Ovary (tissue), 9 donors: ENCODE results near the gene GRB14. TPM values are rescaled to one million over a fixed set of nuclear protein-coding genes. Genes with fewer than 3 reads are reported as not detected.

Experiments
- DNase-seq, 5 donors: peaks; one replicate each; pipeline ENCODE4 v3.0.0-alpha.2; 2019 to 2020
- H3K27ac ChIP-seq, 2 donors: fragments of 200-600 bp; one replicate each; pipeline versions ENCODE4 v1.5.1 to v1.8.0; 2019 to 2022
- H3K27me3 ChIP-seq: fragments of 200-600 bp; one replicate; pipeline ENCODE4 v1.8.0; 2022
- H3K36me3 ChIP-seq: fragments of 200-600 bp; sonication (generic); one replicate; pipeline ENCODE4 v1.5.1; 2019
- H3K4me1 ChIP-seq: one replicate; pipeline ENCODE4 v1.8.1; 2013; ENCODE audit warnings: mild to moderate bottlenecking, moderate library complexity; ENCODE audit not compliant: insufficient read depth
- H3K4me3 ChIP-seq: fragments of 200-600 bp; sonication (generic); one replicate; pipeline ENCODE4 v1.5.1; 2017
- H3K9me3 ChIP-seq, 2 donors: fragments of 200-600 bp in 1 of 2; sonication (generic) in 1 of 2; one replicate each; pipeline versions ENCODE4 v1.5.1 to v1.8.1; 2013 to 2019; ENCODE audit warnings: mild to moderate bottlenecking in 1 of 2, moderate library complexity in 1 of 2
- CTCF ChIP-seq, 3 donors: fragments of 450-650 bp in 2 of 3; fragments of 200-600 bp in 1 of 3; IDR thresholded peaks; one replicate each; pipeline versions ENCODE4 v1.5.1 to v1.8.0; 2016 to 2022; ENCODE audit warnings: antibody characterized with exemption in 3 of 3, mild to moderate bottlenecking in 1 of 3
- EP300 ChIP-seq: sonication (generic); formaldehyde crosslinking; IDR thresholded peaks from one replicate; pipeline ENCODE4 v1.6.1; 2017; ENCODE audit warnings: antibody characterized with exemption
- POLR2A ChIP-seq: fragments of 450-650 bp; IDR thresholded peaks from one replicate; pipeline ENCODE4 v1.6.1; 2017; ENCODE audit warnings: antibody characterized with exemption, mild to moderate bottlenecking, moderate library complexity
- WGBS, 3 donors: extraction: QIAGEN DNeasy Blood & Tissue Kit in 1 of 3; methylation state at CpG; one replicate each; pipeline versions ENCODE4 v1.1.5 to v1.1.7; 2013 to 2017; 5-methylcytosine and 5-hydroxymethylcytosine counted together
- intact Hi-C, 4 donors: fragments of 100-400 bp; cut with DNase I; formaldehyde crosslinking; loops; one replicate each; pipeline versions ENCODE4 v1.11.0 to v1.15.1; 2022 to 2023
- polyA plus RNA-seq, 2 donors: library from polyadenylated mRNA; stranded (reverse); fragments of 200-250 nt in 1 of 2; fragments of 350-450 nt in 1 of 2; fragmentation: Illumina TruSeq in 1 of 2; extraction: RNeasy Lipid Tissue Mini Kit (QIAGEN cat#74804) in 1 of 2; gene quantifications; one replicate each; pipeline ENCODE4 v1.2.3, GENCODE V29; 2013 to 2014
- total RNA-seq, 7 donors: library from RNA; depleted of rRNA in 2 of 7; stranded (reverse); fragments of >200 nt in 2 of 7; fragmentation: NEBNext Ultra II Directional in 3 of 7; extraction: Animal tissue kit (Norgen Biotek cat#: 25700) in 3 of 7; gene quantifications; one replicate each; pipeline versions ENCODE4 v1.1.0 to v1.2.4, GENCODE V29; 2016 to 2023
- donor health status: DM: no; HTN: no; CAD: no; lungs with moderate emphysema.
- donor health status: DM: no; HTN: no; CAD: no.
- donor health status: Bipolar disorder and iron deficiency.
- donor health status: DM: yes; HTN: yes; CAD: no.
- donor health status: DM: no; HTN: no; CAD: no.
- donor health status: DM: yes; HTN: yes; CAD: no.

Gene GRB14
- total and polyA plus RNA-seq, 9 donors, result 4.5 to 45.6 (median 11.8) TPM

GRCh38 chr2:164662868-164663631 is 41.8 kb upstream of the GRB14 start:
- no peak for TF ChIP-seq EP300
- TF ChIP-seq POLR2A, result no peak
- TF ChIP-seq CTCF (IDR thresholded peaks at IDR 0.05), result no peak
- Histone ChIP-seq H3K27me3 (no peaks in the 10 kb centered on the region), H3K27ac (peak overlapping the region in 1 of 2 donors; percentile 50), H3K9me3 (no peaks in the 10 kb centered on the region), H3K36me3 (no peaks in the 10 kb centered on the region), H3K4me1 (peaks cover 3% of the 10 kb centered on the region), H3K4me3 (no peak overlapping the region)
- WGBS, 3 donors, result 68 to 78% (median 75%) methylated on average over 1 of the region's 1 CpG
- intact Hi-C loops, result no loop called here
- DNase-seq, result no peak

- intact Hi-C loops, result no loop called here
- DNase-seq, result peak in 2 of 5 donors; percentile 10 to 25
- WGBS, 3 donors, result 3 to 7% (median 6%) methylated on average over 1 of the region's 1 CpG
Measured at GRCh38 chr2:164662066-164662465, 40.8 kb upstream of the GRB14 start.

GRCh38 chr2:164661349-164661748 is 40.1 kb upstream of the GRB14 start:
- H3K27me3 ChIP-seq, result no peaks in the 10 kb centered on the region
- H3K9me3 ChIP-seq, result no peaks in the 10 kb centered on the region
- H3K27ac ChIP-seq, result peak overlapping the region in 1 of 2 donors; percentile 31
- H3K4me3 ChIP-seq, result no peak overlapping the region
- intact Hi-C loops, result no loop called here
- no peak for TF ChIP-seq EP300
- DNase-seq, result no peak
- H3K36me3 ChIP-seq, result no peaks in the 10 kb centered on the region
- H3K4me1 ChIP-seq, result peaks cover 3% of the 10 kb centered on the region

More at GRCh38 chr2:164662066-164662465, 40.8 kb upstream of the GRB14 start:
- H3K27me3 ChIP-seq, result no peaks in the 10 kb centered on the region
- H3K9me3 ChIP-seq, result no peaks in the 10 kb centered on the region
- H3K27ac ChIP-seq, result peak overlapping the region in 1 of 2 donors; percentile 50
- H3K4me1 ChIP-seq, result peaks cover 3% of the 10 kb centered on the region
- TF ChIP-seq EP300 (no peak), CTCF (IDR thresholded peaks at IDR 0.05) (no peak), POLR2A (no peak)
- no peak overlapping the region for H3K4me3 ChIP-seq
- no peaks in the 10 kb centered on the region for H3K36me3 ChIP-seq

- Histone ChIP-seq H3K4me1 (no peaks in the 10 kb centered on the region), H3K36me3 (no peaks in the 10 kb centered on the region), H3K27ac (no peak overlapping the region), H3K9me3 (no peaks in the 10 kb centered on the region), H3K4me3 (no peak overlapping the region), H3K27me3 (no peaks in the 10 kb centered on the region)
- WGBS, 3 donors, result 61 to 85% (median 82%) methylated on average over 2 of the region's 2 CpGs
- DNase-seq, result no peak
- intact Hi-C loops, result no loop called here
- TF ChIP-seq CTCF (IDR thresholded peaks at IDR 0.05) (no peak), EP300 (no peak), POLR2A (no peak)
Measured at GRCh38 chr2:164657129-164657528, 35.8 kb upstream of the GRB14 start.

GRCh38 chr2:164655750-164656149 is 34.5 kb upstream of the GRB14 start:
- Histone ChIP-seq H3K4me1 (no peaks in the 10 kb centered on the region), H3K4me3 (no peak overlapping the region), H3K9me3 (no peaks in the 10 kb centered on the region), H3K27me3 (no peaks in the 10 kb centered on the region), H3K36me3 (no peaks in the 10 kb centered on the region), H3K27ac (no peak overlapping the region)
- no peak for DNase-seq
- WGBS, 3 donors, result 83 to 90% (median 84%) methylated on average over 2 of the region's 2 CpGs
- intact Hi-C loops, result no loop called here
- TF ChIP-seq EP300 (no peak), CTCF (IDR thresholded peaks at IDR 0.05) (no peak), POLR2A (no peak)
